HUES48 (cell line): ENCODE measurements around the gene EPHA2.
A peak's percentile ranks its signal among the peaks of the same experiment; 100 is the strongest.
"Not testable (repeated sequence)": the region's sequence is repeated elsewhere in the genome, so short reads cannot be mapped to it uniquely, and the experiment has no call there.

Experiments
- H3K27ac ChIP-seq: one replicate; pipeline ENCODE4 v1.7.0; 2013; ENCODE audit warnings: low read depth, low read length, inconsistent platforms
- H3K27me3 ChIP-seq: 2 replicates; pipeline ENCODE4 v1.6.1; 2013; ENCODE audit warnings: mild to moderate bottlenecking, low read length; ENCODE audit not compliant: control insufficient read depth, insufficient read depth
- H3K36me3 ChIP-seq: 2 replicates; pipeline ENCODE4 v1.6.1; 2013; ENCODE audit warnings: low read length; ENCODE audit not compliant: control insufficient read depth, insufficient read depth
- H3K4me1 ChIP-seq: 2 replicates; pipeline ENCODE4 v1.6.1; 2013; ENCODE audit warnings: mild to moderate bottlenecking, low read length; ENCODE audit not compliant: control insufficient read depth, insufficient read depth
- H3K4me3 ChIP-seq: 2 replicates; pipeline ENCODE4 v1.5.1; 2013; ENCODE audit warnings: mild to moderate bottlenecking, low read depth, low read length
- H3K9ac ChIP-seq: 2 replicates; pipeline ENCODE4 v1.6.1; 2013; ENCODE audit warnings: mild to moderate bottlenecking, low read depth, low read length, moderate library complexity
- H3K9me3 ChIP-seq: 2 replicates; pipeline ENCODE4 v1.6.1; 2013; ENCODE audit warnings: low read length; ENCODE audit not compliant: control insufficient read depth, insufficient read depth

Gene EPHA2

DNA sequence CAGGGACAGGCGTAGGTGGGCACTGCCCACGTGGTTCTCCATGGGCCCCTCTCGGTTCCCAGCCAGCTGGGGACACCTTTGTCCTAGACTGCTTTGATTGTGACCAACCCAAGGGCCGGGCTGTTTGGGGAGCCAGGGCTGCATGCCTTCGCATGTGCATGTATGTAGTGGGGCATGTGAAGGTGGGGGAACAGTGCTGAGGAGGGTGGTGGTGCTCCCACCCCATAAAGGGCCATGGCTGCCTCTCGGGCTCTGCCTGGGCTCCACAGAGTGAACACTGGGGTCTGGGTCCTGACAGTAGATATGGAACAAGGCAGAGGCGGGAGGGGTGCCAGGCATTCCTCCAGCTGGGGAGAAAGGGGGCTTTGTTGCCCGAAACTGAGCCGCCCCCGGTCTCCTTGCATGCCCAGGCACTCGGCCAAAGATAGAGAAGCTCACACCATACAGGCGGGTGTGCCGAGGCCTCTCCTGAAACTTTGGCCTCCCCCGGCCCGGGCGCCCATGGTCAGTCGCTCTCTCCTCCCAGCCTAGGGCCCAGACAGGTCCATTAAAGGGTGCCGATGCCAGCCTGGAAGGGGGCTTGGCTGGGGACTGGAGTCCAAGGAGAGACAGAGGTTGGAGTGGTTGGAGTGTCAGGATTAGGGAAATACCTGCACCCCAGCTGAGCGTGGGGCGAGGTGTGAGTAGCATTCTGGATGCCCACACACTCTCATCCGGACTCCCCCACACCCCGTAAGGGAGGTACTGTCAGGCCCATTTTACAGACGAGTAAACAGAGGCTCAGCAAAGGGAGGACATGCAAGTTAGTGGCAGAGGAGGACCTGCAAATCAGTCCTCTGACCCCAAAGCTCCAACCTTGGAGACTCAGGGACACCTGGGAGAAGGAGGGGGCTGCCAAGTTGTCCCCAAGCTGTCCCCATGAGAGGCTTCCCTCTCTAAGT is 41.1 kb downstream of the EPHA2 start:
- Histone ChIP-seq H3K4me3 (no peak overlapping the region), H3K27me3 (no peaks in the 10 kb centered on the region), H3K27ac (peak overlapping the region; percentile 93), H3K9ac (peak overlapping the region; percentile 43; the same call in 1 of the 2 replicates), H3K4me1 (peaks cover 35% of the 10 kb centered on the region), H3K9me3 (no peaks in the 10 kb centered on the region), H3K36me3 (no peaks in the 10 kb centered on the region)

DNA sequence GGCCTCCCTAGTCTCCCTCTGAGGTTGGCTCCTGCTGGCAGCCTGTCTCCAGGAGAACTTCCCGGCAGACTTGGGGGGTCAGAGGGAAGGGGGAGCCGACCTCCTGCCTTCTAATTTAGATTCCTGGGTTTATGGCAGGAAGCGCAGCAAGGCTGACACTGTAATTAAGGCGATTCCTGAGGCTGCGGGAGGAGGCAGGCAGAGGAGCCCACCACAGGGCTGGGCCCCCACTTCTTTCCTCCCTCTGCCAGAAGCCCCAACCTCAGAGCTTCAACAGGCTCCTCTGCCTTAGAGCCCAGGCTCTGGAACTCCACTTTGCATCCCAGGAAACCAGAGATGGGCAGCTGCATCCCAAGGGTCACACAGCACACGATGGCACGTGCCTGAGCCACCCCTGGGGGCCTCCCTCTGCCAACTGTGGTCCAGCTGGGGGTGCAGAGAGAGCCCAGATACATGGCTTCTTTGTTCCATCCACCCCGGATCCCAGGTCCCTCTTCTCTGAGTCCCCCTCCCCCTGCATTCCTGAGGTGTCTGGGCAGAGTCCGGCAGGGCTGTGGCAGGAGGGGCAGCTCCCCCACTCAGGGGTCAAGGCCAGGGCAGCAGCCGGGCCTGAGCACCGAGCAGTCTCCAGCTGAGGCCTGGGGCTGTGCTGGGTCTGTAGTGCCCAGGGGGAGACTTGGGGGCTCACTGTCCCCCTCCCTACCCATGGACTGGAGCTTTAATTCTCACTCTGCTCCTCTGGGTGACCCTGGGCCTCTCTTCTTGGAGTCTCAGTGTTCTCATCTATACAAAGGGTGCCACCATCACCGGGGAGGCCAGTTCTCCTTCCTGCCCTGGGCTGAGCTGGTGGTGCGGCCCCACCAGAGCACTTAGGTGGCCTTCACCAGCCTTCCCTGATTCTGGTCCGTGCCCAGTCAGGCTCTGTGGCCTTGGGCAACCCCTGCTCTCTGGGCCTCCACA is 43.0 kb downstream of the EPHA2 start:
- H3K9ac ChIP-seq = no peak overlapping the region
- H3K4me1 ChIP-seq = peaks cover 35% of the 10 kb centered on the region
- no peaks in the 10 kb centered on the region for H3K36me3 ChIP-seq
- no peak overlapping the region for H3K27ac ChIP-seq
- H3K9me3 ChIP-seq = peaks cover 10% of the 10 kb centered on the region; the same call in 1 of the 2 replicates
- no peaks in the 10 kb centered on the region for H3K27me3 ChIP-seq
- no peak overlapping the region for H3K4me3 ChIP-seq

DNA sequence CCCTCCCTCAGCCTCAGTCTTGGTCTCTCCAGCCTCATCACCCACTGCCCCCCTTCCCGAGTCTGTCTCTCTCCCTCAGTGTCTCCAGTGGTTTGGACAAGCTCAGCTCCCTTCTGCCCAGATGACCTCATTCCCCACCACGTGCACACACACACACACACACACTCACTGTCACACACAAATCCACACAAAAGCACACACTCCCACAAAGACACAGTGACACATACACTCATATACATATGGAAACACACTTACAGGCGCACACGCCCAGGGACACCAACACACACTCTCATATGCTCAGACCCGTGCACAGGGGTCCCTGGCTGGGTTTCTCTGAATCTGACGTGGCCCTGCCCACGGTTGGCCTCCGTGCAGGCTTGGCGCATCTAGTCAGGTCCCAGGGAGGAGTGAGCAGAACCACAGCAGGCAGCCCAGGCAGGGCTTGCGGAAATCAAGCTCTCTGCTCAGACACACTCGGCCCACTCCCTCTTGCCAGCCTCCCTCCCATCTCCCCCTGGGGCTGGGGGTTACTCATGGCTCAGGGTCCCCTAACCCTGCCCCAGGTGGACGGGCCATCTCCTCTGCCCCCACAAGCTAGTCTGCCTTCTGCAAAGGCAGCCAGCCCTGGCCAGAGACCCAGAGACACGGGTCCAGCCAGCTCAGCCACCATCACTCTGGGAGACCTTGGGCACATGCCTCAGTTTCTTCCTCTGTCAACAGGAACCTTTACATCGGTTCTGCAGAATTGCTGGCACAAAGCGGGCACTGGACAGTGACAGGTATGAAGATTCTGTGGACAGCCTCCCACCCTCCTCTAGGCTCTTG is 43.9 kb downstream of the EPHA2 start:
- Histone ChIP-seq H3K4me3 (no peak overlapping the region), H3K27ac (no peak overlapping the region), H3K27me3 (no peaks in the 10 kb centered on the region)

DNA sequence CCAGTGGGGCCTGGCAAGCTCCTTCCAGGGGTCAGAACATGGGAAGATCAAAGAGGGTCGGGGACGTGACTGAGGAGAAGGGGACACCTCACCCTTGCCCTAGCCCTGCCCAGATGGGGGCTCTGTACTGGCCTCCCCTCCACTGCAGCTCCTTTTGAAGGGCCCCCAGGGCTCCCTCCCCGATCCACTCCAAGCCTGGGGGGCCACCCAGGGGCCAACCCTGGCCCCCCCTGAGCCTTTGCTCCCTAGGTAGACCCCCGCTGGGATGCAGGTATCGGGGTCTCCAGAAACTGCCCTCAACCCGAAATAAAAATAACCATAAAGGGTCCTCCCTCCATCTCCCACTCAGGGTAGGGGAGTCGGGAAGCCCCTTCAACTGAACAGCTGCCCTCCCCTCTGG is 45.0 kb downstream of the EPHA2 start:
- H3K9ac ChIP-seq = no peak overlapping the region
- no peak overlapping the region for H3K4me3 ChIP-seq
- H3K4me1 ChIP-seq = peaks cover 19% of the 10 kb centered on the region
- H3K27ac ChIP-seq = no peak overlapping the region
- peaks cover 12% of the 10 kb centered on the region; the same call in 1 of the 2 replicates for H3K9me3 ChIP-seq
- H3K36me3 ChIP-seq = no peaks in the 10 kb centered on the region
- H3K27me3 ChIP-seq = no peaks in the 10 kb centered on the region

More for the DNA sequence above, 43.9 kb downstream of the EPHA2 start:
- H3K9me3 ChIP-seq = peaks cover 12% of the 10 kb centered on the region; the same call in 1 of the 2 replicates
- no peaks in the 10 kb centered on the region for H3K36me3 ChIP-seq
- no peak overlapping the region for H3K9ac ChIP-seq
- peaks cover 27% of the 10 kb centered on the region for H3K4me1 ChIP-seq

DNA sequence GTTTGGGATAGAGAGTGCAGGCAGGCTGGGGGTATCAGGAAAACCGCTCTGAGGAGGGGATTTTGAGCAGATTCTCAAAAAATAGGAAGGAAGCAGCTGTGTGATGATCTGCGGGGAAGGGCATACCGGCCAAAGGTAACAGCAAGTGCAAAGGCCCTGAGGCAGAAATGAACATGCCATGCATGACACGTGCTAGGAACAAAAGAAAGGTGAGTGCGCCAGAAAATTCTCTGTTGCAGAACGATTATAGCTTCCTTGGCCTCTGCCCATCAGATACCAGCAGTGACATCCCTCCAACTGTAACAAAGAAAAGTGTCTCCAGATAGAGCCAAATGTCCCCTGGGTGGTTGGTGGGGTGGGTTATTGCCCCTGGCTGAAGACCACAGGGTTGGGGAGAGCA is 45.4 kb downstream of the EPHA2 start:
- Histone ChIP-seq H3K36me3 (no peaks in the 10 kb centered on the region), H3K9ac (no peak overlapping the region), H3K9me3 (peaks cover 12% of the 10 kb centered on the region; the same call in 1 of the 2 replicates), H3K27me3 (no peaks in the 10 kb centered on the region), H3K4me3 (no peak overlapping the region), H3K4me1 (peaks cover 16% of the 10 kb centered on the region), H3K27ac (no peak overlapping the region)

DNA sequence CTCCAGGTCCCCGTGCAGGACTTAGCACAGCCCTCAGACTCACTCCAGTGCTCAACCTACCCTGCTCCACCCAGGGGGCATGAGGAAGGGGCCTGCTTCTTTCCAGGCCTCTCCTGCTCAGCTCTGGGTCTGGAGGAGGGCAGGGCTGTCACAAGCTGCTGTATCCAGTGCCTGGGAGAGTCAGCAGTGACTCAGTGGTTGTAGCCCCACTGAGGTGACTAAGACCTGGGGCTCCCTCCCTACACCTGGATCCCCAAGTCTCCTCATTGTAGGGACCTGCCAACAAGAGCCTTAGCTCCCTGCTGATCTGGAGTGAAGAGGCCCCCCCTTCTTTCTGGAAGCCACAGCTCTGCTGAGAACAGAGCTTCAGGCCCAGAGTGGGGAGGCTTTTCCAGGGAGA is 46.3 kb downstream of the EPHA2 start:
- Histone ChIP-seq H3K4me3 (no peak overlapping the region), H3K9ac (no peak overlapping the region), H3K27me3 (no peaks in the 10 kb centered on the region), H3K4me1 (peaks cover 8% of the 10 kb centered on the region; the same call in 1 of the 2 replicates), H3K9me3 (peaks cover 12% of the 10 kb centered on the region; the same call in 1 of the 2 replicates), H3K36me3 (no peaks in the 10 kb centered on the region), H3K27ac (no peak overlapping the region)

DNA sequence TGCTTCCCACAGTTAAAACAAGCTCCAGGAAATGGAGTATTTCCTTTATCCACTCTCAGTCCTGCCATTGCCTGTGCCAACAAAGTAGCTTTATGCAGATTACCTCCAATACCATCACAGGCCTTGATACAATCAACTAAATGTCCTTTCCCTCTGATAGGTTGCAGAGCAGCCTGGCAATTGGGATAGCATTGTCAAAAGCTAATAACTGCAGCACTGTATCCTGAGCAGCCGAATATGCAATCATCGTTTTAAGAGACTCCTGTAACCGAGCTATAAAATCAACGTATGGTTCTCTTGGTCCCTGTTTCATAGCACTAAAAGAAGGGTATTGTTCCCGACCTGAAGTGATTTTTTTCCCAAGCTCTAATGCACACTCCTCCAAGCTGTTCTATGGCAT is 48.8 kb downstream of the EPHA2 start:
- H3K4me1 ChIP-seq, H3K4me3 ChIP-seq, H3K27me3 ChIP-seq, H3K9ac ChIP-seq, H3K27ac ChIP-seq, H3K36me3 ChIP-seq: not testable (repeated sequence)
- peaks cover 18% of the 10 kb centered on the region for H3K9me3 ChIP-seq

DNA sequence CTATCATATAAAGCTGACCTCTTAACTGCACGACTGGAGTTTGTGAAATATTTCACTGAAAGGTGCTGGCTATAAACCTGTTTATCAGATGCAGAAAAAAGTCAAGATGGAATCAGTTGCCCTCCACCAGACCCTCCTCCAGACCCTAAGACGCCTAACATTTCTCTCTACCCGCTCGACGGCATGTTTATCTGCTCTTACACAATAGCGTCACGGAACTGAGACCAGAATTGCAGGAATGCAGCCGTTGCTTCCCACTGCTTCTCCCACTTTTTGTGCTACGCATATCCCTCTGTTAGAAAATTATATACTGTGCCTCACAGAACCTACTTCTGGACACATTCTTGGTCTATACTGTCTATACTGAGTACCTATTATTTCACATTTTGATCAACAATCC is 54.2 kb downstream of the EPHA2 start:
- Histone ChIP-seq H3K27ac (no peak overlapping the region), H3K4me1 (no peaks in the 10 kb centered on the region), H3K27me3 (no peaks in the 10 kb centered on the region), H3K9ac (no peak overlapping the region), H3K36me3 (no peaks in the 10 kb centered on the region), H3K4me3 (no peak overlapping the region), H3K9me3 (peaks cover 13% of the 10 kb centered on the region)

DNA sequence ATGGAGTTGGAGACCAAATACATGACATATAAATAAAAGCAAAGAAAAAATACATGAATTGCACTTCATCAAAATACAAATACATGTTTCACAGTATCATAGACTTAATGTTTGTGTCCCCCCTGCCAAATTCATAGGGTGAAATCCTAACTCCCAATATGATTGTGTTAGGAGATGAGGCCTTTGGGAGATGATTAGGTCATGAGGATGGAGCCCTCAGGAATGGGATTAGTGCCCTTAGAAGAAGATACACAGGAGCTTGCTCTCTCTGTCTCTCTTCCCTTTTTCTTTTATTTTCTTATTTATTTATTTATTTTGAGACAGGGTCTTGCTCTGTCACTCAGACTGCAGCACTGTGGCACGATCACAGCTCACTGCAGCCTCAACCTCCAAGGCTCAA is 56.5 kb downstream of the EPHA2 start:
- no peak overlapping the region for H3K9ac ChIP-seq
- no peaks in the 10 kb centered on the region for H3K4me1 ChIP-seq
- H3K4me3 ChIP-seq = no peak overlapping the region
- no peaks in the 10 kb centered on the region for H3K36me3 ChIP-seq
- H3K27ac ChIP-seq = no peak overlapping the region
- H3K9me3 ChIP-seq = peaks cover 13% of the 10 kb centered on the region
- H3K27me3 ChIP-seq = no peaks in the 10 kb centered on the region

DNA sequence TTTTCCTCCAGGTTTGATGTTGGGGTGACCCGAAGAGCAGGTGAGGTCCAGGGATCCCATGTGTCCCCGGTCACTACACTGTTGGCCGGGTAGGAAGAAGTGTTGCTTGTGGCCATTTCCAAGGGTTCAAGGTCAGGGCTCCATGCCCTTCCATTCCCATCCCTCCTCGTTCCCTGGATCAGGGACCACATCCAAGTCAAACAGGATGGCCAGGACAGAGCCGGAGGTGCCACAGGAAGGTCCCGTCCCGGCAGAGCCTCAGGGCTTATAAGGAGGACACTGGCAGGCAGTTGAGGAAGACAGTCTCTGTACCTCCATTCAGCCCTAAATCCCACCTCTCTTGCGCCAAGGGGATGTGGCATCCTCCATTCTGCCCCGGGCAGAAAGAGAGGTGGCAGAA is 60.4 kb downstream of the EPHA2 start:
- Histone ChIP-seq H3K4me3 (no peak overlapping the region), H3K36me3 (no peaks in the 10 kb centered on the region), H3K9ac (no peak overlapping the region), H3K9me3 (no peaks in the 10 kb centered on the region), H3K4me1 (no peaks in the 10 kb centered on the region), H3K27me3 (no peaks in the 10 kb centered on the region), H3K27ac (no peak overlapping the region)
